ENCODE results near the gene TEX2.

Gene TEX2

DNA sequence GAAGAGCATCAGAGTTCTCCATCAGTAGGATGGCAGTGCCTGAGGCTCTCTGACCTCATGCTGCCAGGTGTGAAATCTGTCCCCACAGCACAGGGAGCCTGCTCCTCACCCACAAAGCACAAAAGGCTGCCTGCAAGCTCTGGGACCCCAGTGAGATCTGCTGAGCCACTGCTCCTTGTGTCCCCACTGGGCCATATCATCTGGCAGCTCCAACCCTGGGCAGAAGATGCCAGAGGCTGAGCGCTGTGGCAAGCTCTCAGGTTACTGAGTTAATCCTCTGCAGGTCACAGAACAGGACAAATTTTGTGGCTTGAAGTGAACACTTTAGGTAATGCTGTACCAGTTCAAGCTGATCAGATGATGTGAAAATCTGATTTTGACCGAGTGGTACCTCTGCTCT is 106.4 kb downstream of the TEX2 start:
- Histone ChIP-seq H3K4me3 (ENCODE audit: low read length) (no peak overlapping the region), H3K4me1 (ENCODE audit: control insufficient read depth, low read depth, low read length) (no peaks in the 10 kb centered on the region), H3K27ac (ENCODE audit: low read depth, low read length) (no peak overlapping the region), H3K9ac (ENCODE audit: low read length) (no peak overlapping the region), H2BK120ac (ENCODE audit: low read depth, low read length) (no peak overlapping the region), H3K79me1 (ENCODE audit: low read length) (no peaks in the 10 kb centered on the region), H2BK15ac (replicated peaks; ENCODE audit: low read depth) (no peak overlapping the region), H3K18ac (ENCODE audit: low read length) (no peak overlapping the region), H3K4me2 (ENCODE audit: low read length) (no peak overlapping the region), H3K4ac (ENCODE audit: low read depth, low read length) (no peak overlapping the region), H3K79me2 (ENCODE audit: control insufficient read depth, insufficient read depth, low read length) (no peaks in the 10 kb centered on the region), H3K27me3 (ENCODE audit: insufficient read depth, low read length, poor library complexity) (no peaks in the 10 kb centered on the region), H3K56ac (ENCODE audit: low read length) (no peak overlapping the region), H3K23ac (ENCODE audit: low read length) (no peak overlapping the region), H2BK5ac (ENCODE audit: low read length) (no peak overlapping the region), H2AK5ac (ENCODE audit: low read length) (no peak overlapping the region), H3K36me3 (ENCODE audit: control insufficient read depth, insufficient read depth, low read length) (no peaks in the 10 kb centered on the region), H4K8ac (ENCODE audit: low read depth, low read length) (no peak overlapping the region), H4K5ac (ENCODE audit: low read length) (no peak overlapping the region)
- no CpG with 5 or more reads among the region's 2 CpGs for WGBS (ENCODE audit: extremely low coverage, insufficient coverage, low lambda C conversion rate)
- no peak for DNase-seq

DNA sequence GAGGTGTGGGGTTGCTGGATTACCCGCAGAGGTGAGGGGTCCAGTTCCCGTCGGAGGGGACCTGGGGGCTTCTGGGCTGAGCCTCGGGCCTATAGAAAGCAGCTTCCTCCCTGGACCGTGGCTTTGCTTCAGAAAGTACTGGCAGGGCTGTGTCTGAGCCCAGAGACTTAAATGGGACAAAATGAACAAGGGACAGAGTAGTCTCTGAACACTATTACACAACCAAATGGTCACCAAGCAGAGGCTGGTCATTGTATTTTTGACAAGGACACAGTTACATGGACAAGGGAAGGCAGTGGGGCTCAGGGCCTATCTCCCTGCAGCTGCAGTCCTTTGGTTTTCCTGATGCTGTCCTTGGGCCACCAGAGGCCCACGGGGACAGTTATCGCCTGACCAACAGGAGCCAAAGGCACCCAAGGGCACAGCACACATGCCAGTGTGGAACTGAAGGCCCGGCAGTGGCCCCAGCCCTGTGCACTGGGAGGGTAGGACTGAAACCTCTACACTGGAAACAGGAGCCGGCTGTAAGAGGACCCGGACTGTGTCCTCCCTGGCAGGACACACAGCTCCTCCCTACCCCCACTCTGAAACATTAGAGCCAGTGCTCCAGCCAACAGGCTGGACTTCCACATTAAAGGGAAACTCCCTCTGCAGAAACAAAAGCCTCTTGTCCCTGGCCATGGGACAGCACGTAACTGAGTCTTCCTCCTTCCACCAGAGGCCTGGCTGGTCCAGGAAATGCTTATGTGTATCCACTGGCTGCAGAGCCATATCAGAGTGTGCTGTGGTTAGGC is 107.1 kb downstream of the TEX2 start:
- H3K27me3 ChIP-seq (ENCODE audit: insufficient read depth, low read length, poor library complexity): no peaks in the 10 kb centered on the region
- H2BK15ac ChIP-seq (replicated peaks; ENCODE audit: low read depth): no peak overlapping the region
- no peak overlapping the region for H3K27ac ChIP-seq (ENCODE audit: low read depth, low read length)
- no peak overlapping the region for H4K8ac ChIP-seq (ENCODE audit: low read depth, low read length)
- H3K4me1 ChIP-seq (ENCODE audit: control insufficient read depth, low read depth, low read length): no peaks in the 10 kb centered on the region
- H3K4me3 ChIP-seq (ENCODE audit: low read length): no peak overlapping the region
- no peak overlapping the region for H4K5ac ChIP-seq (ENCODE audit: low read length)
- DNase-seq: no peak
- H3K36me3 ChIP-seq (ENCODE audit: control insufficient read depth, insufficient read depth, low read length): no peaks in the 10 kb centered on the region
- H2AK5ac ChIP-seq (ENCODE audit: low read length): no peak overlapping the region
- H3K4ac ChIP-seq (ENCODE audit: low read depth, low read length): no peak overlapping the region
- H2BK5ac ChIP-seq (ENCODE audit: low read length): no peak overlapping the region
- no CpG with 5 or more reads among the region's 11 CpGs for WGBS (ENCODE audit: extremely low coverage, insufficient coverage, low lambda C conversion rate)
- no peak overlapping the region for H3K9ac ChIP-seq (ENCODE audit: low read length)
- H3K18ac ChIP-seq (ENCODE audit: low read length): no peak overlapping the region
- no peaks in the 10 kb centered on the region for H3K79me2 ChIP-seq (ENCODE audit: control insufficient read depth, insufficient read depth, low read length)
- H3K23ac ChIP-seq (ENCODE audit: low read length): no peak overlapping the region
- H3K4me2 ChIP-seq (ENCODE audit: low read length): no peak overlapping the region
- no peak overlapping the region for H3K56ac ChIP-seq (ENCODE audit: low read length)
- no peaks in the 10 kb centered on the region for H3K79me1 ChIP-seq (ENCODE audit: low read length)
- H2BK120ac ChIP-seq (ENCODE audit: low read depth, low read length): no peak overlapping the region

- no peak overlapping the region for H3K4me2 ChIP-seq (ENCODE audit: low read length)
- WGBS (ENCODE audit: extremely low coverage, insufficient coverage, low lambda C conversion rate): no CpG with 5 or more reads among the region's 7 CpGs
- no peak for DNase-seq
Observed at GRCh38 chr17:64155129-64155528, 107.9 kb downstream of the TEX2 start.

GRCh38 chr17:64154717-64155116 is 108.3 kb downstream of the TEX2 start:
- H4K5ac ChIP-seq (ENCODE audit: low read length): no peak overlapping the region
- H3K79me2 ChIP-seq (ENCODE audit: control insufficient read depth, insufficient read depth, low read length): no peaks in the 10 kb centered on the region
- H2BK120ac ChIP-seq (ENCODE audit: low read depth, low read length): no peak overlapping the region
- no peak overlapping the region for H4K8ac ChIP-seq (ENCODE audit: low read depth, low read length)
- no CpG with 5 or more reads among the region's 9 CpGs for WGBS (ENCODE audit: extremely low coverage, insufficient coverage, low lambda C conversion rate)
- DNase-seq: no peak
- no peak overlapping the region for H2AK5ac ChIP-seq (ENCODE audit: low read length)
- H3K4me1 ChIP-seq (ENCODE audit: control insufficient read depth, low read depth, low read length): no peaks in the 10 kb centered on the region
- no peak overlapping the region for H3K23ac ChIP-seq (ENCODE audit: low read length)
- no peaks in the 10 kb centered on the region for H3K36me3 ChIP-seq (ENCODE audit: control insufficient read depth, insufficient read depth, low read length)
- H3K18ac ChIP-seq (ENCODE audit: low read length): no peak overlapping the region
- H2BK15ac ChIP-seq (replicated peaks; ENCODE audit: low read depth): no peak overlapping the region
- H2BK5ac ChIP-seq (ENCODE audit: low read length): no peak overlapping the region
- H3K79me1 ChIP-seq (ENCODE audit: low read length): no peaks in the 10 kb centered on the region
- H3K56ac ChIP-seq (ENCODE audit: low read length): no peak overlapping the region
- no peak overlapping the region for H3K4me2 ChIP-seq (ENCODE audit: low read length)
- H3K27ac ChIP-seq (ENCODE audit: low read depth, low read length): no peak overlapping the region
- no peak overlapping the region for H3K4ac ChIP-seq (ENCODE audit: low read depth, low read length)
- no peak overlapping the region for H3K4me3 ChIP-seq (ENCODE audit: low read length)
- H3K27me3 ChIP-seq (ENCODE audit: insufficient read depth, low read length, poor library complexity): no peaks in the 10 kb centered on the region
- H3K9ac ChIP-seq (ENCODE audit: low read length): no peak overlapping the region

More at GRCh38 chr17:64155129-64155528, 107.9 kb downstream of the TEX2 start:
- no peaks in the 10 kb centered on the region for H3K27me3 ChIP-seq (ENCODE audit: insufficient read depth, low read length, poor library complexity)
- H2BK5ac ChIP-seq (ENCODE audit: low read length): no peak overlapping the region
- no peak overlapping the region for H2AK5ac ChIP-seq (ENCODE audit: low read length)
- no peaks in the 10 kb centered on the region for H3K79me2 ChIP-seq (ENCODE audit: control insufficient read depth, insufficient read depth, low read length)
- no peak overlapping the region for H3K18ac ChIP-seq (ENCODE audit: low read length)
- no peaks in the 10 kb centered on the region for H3K36me3 ChIP-seq (ENCODE audit: control insufficient read depth, insufficient read depth, low read length)
- H3K4me1 ChIP-seq (ENCODE audit: control insufficient read depth, low read depth, low read length): no peaks in the 10 kb centered on the region
- no peak overlapping the region for H4K5ac ChIP-seq (ENCODE audit: low read length)
- no peak overlapping the region for H2BK120ac ChIP-seq (ENCODE audit: low read depth, low read length)
- H3K27ac ChIP-seq (ENCODE audit: low read depth, low read length): no peak overlapping the region
- H3K79me1 ChIP-seq (ENCODE audit: low read length): no peaks in the 10 kb centered on the region
- no peak overlapping the region for H2BK15ac ChIP-seq (replicated peaks; ENCODE audit: low read depth)
- H3K56ac ChIP-seq (ENCODE audit: low read length): no peak overlapping the region
- H4K8ac ChIP-seq (ENCODE audit: low read depth, low read length): no peak overlapping the region
- no peak overlapping the region for H3K9ac ChIP-seq (ENCODE audit: low read length)
- no peak overlapping the region for H3K4ac ChIP-seq (ENCODE audit: low read depth, low read length)
- no peak overlapping the region for H3K4me3 ChIP-seq (ENCODE audit: low read length)
- H3K23ac ChIP-seq (ENCODE audit: low read length): no peak overlapping the region

DNA sequence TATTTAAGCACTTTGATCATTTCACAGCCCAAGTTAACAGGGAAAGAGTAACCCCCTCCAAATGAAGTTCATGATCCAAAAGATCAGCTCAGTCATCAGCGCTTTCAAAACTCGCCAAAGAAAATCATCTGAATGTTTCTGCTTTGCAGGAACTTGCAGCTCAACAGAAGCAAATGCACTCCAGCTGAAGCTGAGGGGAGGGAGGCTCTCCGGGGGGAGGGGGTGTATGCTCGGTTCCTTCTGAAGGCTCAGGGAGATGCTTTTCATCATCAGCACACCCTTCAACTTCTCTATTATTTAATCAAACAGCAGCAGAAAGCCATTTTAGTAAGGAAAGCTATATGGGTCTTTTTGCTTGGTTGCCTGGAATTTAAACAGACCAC is 108.8 kb downstream of the TEX2 start:
- H3K4me3 ChIP-seq (ENCODE audit: low read length): no peak overlapping the region
- no peak overlapping the region for H2BK5ac ChIP-seq (ENCODE audit: low read length)
- H3K4ac ChIP-seq (ENCODE audit: low read depth, low read length): no peak overlapping the region
- no peak overlapping the region for H3K18ac ChIP-seq (ENCODE audit: low read length)
- no peak overlapping the region for H3K56ac ChIP-seq (ENCODE audit: low read length)
- no peaks in the 10 kb centered on the region for H3K79me1 ChIP-seq (ENCODE audit: low read length)
- no peak for DNase-seq
- H3K23ac ChIP-seq (ENCODE audit: low read length): no peak overlapping the region
- H2AK5ac ChIP-seq (ENCODE audit: low read length): no peak overlapping the region
- no peak overlapping the region for H3K9ac ChIP-seq (ENCODE audit: low read length)
- no peak overlapping the region for H3K27ac ChIP-seq (ENCODE audit: low read depth, low read length)
- no peak overlapping the region for H4K5ac ChIP-seq (ENCODE audit: low read length)
- H2BK120ac ChIP-seq (ENCODE audit: low read depth, low read length): no peak overlapping the region
- no peak overlapping the region for H2BK15ac ChIP-seq (replicated peaks; ENCODE audit: low read depth)
- H3K4me1 ChIP-seq (ENCODE audit: control insufficient read depth, low read depth, low read length): no peaks in the 10 kb centered on the region
- no peak overlapping the region for H4K8ac ChIP-seq (ENCODE audit: low read depth, low read length)
- H3K79me2 ChIP-seq (ENCODE audit: control insufficient read depth, insufficient read depth, low read length): no peaks in the 10 kb centered on the region
- no peak overlapping the region for H3K4me2 ChIP-seq (ENCODE audit: low read length)
- WGBS (ENCODE audit: extremely low coverage, insufficient coverage, low lambda C conversion rate): no CpG with 5 or more reads among the region's 4 CpGs
- no peaks in the 10 kb centered on the region for H3K36me3 ChIP-seq (ENCODE audit: control insufficient read depth, insufficient read depth, low read length)
- H3K27me3 ChIP-seq (ENCODE audit: insufficient read depth, low read length, poor library complexity): no peaks in the 10 kb centered on the region
